ENCODE data around the gene RBPJL. TPM values are rescaled to one million over a fixed set of nuclear protein-coding genes. Genes with fewer than 3 reads are reported as not detected.

Gene RBPJL
- total and polyA plus RNA-seq, 3 donors from 2014 or later, result 0.26 to 1.1 (median 0.43) TPM

GRCh38 chr20:45258664-45259063, 48.0 kb upstream of the RBPJL start:
- 49 to 61% methylated on average over 2 of the region's 2 CpGs for WGBS, 2 donors
- intact Hi-C loops (cut with DNase I; ENCODE audit: low total_unique reads), result no loop called here
- no peak overlapping the region for H3K27ac ChIP-seq

GRCh38 chr20:45263556-45264266, 42.9 kb upstream of the RBPJL start:
- no peak overlapping the region for H3K4me3 ChIP-seq
- no peak for TF ChIP-seq CTCF (IDR thresholded peaks at IDR 0.05)
- TF ChIP-seq POLR2A (IDR thresholded peaks at IDR 0.05), result no peak
- 82 to 83% methylated on average over 3 of the region's 3 CpGs for WGBS, 2 donors
- no peaks in the 10 kb centered on the region for H3K9me3 ChIP-seq
- H3K4me1 ChIP-seq, result no peaks in the 10 kb centered on the region
- intact Hi-C loops (cut with DNase I; ENCODE audit: low total_unique reads), result no loop called here
- no peaks in the 10 kb centered on the region for H3K27me3 ChIP-seq
- no peak overlapping the region for H3K27ac ChIP-seq
- H3K36me3 ChIP-seq (ENCODE audit: low read depth, missing control alignments), result no peaks in the 10 kb centered on the region
- no peak for DNase-seq

More at GRCh38 chr20:45258664-45259063, 48.0 kb upstream of the RBPJL start:
- Histone ChIP-seq H3K4me1 (no peaks in the 10 kb centered on the region), H3K4me3 (no peak overlapping the region), H3K27me3 (no peaks in the 10 kb centered on the region), H3K9me3 (no peaks in the 10 kb centered on the region), H3K36me3 (ENCODE audit: low read depth, missing control alignments) (no peaks in the 10 kb centered on the region)
- TF ChIP-seq CTCF (IDR thresholded peaks at IDR 0.05), result no peak
- no peak for TF ChIP-seq POLR2A (IDR thresholded peaks at IDR 0.05)
- no peak for DNase-seq

GRCh38 chr20:45266977-45267376, 39.7 kb upstream of the RBPJL start:
- intact Hi-C loops (cut with DNase I; ENCODE audit: low total_unique reads), result no loop called here
- Histone ChIP-seq H3K36me3 (ENCODE audit: low read depth, missing control alignments) (no peaks in the 10 kb centered on the region), H3K4me3 (no peak overlapping the region), H3K4me1 (no peaks in the 10 kb centered on the region), H3K27me3 (no peaks in the 10 kb centered on the region), H3K27ac (no peak overlapping the region), H3K9me3 (no peaks in the 10 kb centered on the region)
- DNase-seq, result no peak
- TF ChIP-seq CTCF (IDR thresholded peaks at IDR 0.05), result no peak
- TF ChIP-seq POLR2A (IDR thresholded peaks at IDR 0.05), result no peak

- no peak for DNase-seq
- Histone ChIP-seq H3K4me3 (no peak overlapping the region), H3K27ac (no peak overlapping the region), H3K4me1 (no peaks in the 10 kb centered on the region), H3K9me3 (no peaks in the 10 kb centered on the region), H3K27me3 (no peaks in the 10 kb centered on the region), H3K36me3 (ENCODE audit: low read depth, missing control alignments) (no peaks in the 10 kb centered on the region)
- WGBS, 2 donors, result 55 to 57% methylated on average over 3 of the region's 3 CpGs
- intact Hi-C loops (cut with DNase I; ENCODE audit: low total_unique reads), result no loop called here
- no peak for TF ChIP-seq POLR2A (IDR thresholded peaks at IDR 0.05)
- TF ChIP-seq CTCF (IDR thresholded peaks at IDR 0.05), result no peak
These were observed 38.1 kb upstream of the RBPJL start for GRCh38 chr20:45268531-45268930.

- intact Hi-C loops (cut with DNase I; ENCODE audit: low total_unique reads), result no loop called here
- WGBS, 2 donors, result 59 to 76% methylated on average over 3 of the region's 3 CpGs
These were observed 37.6 kb upstream of the RBPJL start for GRCh38 chr20:45269056-45269455.

More at GRCh38 chr20:45269056-45269455, 37.6 kb upstream of the RBPJL start:
- TF ChIP-seq CTCF (IDR thresholded peaks at IDR 0.05) (no peak), POLR2A (IDR thresholded peaks at IDR 0.05) (no peak)
- no peaks in the 10 kb centered on the region for H3K4me1 ChIP-seq
- no peak overlapping the region for H3K27ac ChIP-seq
- H3K4me3 ChIP-seq, result no peak overlapping the region
- H3K27me3 ChIP-seq, result no peaks in the 10 kb centered on the region
- DNase-seq, result no peak
- no peaks in the 10 kb centered on the region for H3K36me3 ChIP-seq (ENCODE audit: low read depth, missing control alignments)
- no peaks in the 10 kb centered on the region for H3K9me3 ChIP-seq

All from testis (tissue), 3 donors.